Measurements from ENCODE around the gene GPATCH1.
"Not testable (repeated sequence)": the region's sequence is repeated elsewhere in the genome, so short reads cannot be mapped to it uniquely, and the experiment has no call there.

GPATCH1 gene, protein sequence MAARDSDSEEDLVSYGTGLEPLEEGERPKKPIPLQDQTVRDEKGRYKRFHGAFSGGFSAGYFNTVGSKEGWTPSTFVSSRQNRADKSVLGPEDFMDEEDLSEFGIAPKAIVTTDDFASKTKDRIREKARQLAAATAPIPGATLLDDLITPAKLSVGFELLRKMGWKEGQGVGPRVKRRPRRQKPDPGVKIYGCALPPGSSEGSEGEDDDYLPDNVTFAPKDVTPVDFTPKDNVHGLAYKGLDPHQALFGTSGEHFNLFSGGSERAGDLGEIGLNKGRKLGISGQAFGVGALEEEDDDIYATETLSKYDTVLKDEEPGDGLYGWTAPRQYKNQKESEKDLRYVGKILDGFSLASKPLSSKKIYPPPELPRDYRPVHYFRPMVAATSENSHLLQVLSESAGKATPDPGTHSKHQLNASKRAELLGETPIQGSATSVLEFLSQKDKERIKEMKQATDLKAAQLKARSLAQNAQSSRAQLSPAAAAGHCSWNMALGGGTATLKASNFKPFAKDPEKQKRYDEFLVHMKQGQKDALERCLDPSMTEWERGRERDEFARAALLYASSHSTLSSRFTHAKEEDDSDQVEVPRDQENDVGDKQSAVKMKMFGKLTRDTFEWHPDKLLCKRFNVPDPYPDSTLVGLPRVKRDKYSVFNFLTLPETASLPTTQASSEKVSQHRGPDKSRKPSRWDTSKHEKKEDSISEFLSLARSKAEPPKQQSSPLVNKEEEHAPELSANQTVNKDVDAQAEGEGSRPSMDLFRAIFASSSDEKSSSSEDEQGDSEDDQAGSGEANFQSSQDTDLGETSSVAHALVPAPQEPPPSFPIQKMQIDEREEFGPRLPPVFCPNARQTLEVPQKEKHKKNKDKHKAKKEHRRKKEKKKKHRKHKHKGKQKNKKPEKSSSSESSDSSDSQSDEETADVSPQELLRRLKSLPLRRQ

GRCh38 chr19:33080761-33081681 is at the start of gene GPATCH1:
TSS of gene GPATCH1 (plus strand) at chr19:33081181. CDS start at chr19:33081194, 13 bp downstream.
- DNase-seq = peak; percentile 88

- DNase-seq = no peak
Measured at GRCh38 chr19:33032218-33032781, 48.7 kb upstream of the GPATCH1 start.

DNA sequence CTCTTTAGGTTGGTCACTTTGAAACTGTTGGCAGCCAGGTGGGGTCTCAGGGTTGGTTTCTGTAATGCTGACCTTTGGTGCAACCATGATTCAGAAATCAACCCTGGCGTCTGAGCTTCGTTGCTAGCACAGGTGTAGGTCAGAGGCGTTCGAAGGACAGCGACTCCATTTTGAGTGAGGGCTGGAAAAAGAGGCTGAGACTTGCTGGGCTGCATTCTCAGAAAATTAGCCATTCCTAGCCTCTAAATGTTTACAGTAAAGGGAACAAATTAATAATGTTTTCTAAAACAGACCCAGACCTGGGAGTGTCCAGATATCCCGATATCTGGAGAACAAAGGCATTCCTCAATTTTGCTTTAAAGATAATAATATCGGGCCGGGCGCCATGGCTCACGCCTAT is 45.5 kb upstream of the GPATCH1 start:
- no peak for DNase-seq

DNA sequence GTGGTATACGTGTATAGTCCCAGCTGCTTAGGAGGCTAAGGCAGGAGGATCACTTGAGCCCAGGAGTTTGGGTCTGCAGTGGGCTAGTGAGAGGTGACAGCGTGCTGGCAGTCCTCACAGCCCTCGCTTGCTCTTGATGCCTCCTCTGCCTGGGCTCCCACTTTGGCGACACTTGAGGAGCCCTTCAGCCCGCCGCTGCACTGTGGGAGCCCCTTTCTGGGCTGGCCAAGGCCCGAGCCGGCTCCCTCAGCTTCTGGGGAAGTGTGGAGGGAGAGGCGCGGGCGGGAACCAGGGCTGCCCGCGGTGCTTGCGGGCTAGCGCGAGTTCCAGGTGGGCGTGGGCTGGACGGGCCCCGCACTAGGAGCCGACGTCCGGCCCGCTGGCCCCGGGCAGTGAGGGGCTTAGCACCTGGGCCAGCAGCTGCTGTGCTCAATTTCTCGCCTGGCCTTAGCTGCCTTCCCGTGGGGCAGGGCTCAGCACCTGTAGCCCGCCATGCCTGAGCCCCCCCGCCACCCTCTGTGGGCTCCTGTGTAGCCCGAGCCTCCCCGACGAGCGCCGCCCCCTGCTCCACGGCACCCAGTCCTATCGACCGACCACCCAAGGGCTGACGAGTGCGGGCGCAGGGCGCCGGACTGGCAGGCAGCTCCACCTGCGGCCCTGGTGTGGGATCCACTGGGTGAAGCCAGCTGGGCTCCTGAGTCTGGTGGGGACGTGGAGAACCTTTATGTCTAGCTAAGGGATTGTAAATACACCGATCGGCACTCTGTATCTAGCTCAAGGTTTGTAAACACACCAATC is 44.4 kb upstream of the GPATCH1 start:
- not testable (repeated sequence) for DNase-seq

DNA sequence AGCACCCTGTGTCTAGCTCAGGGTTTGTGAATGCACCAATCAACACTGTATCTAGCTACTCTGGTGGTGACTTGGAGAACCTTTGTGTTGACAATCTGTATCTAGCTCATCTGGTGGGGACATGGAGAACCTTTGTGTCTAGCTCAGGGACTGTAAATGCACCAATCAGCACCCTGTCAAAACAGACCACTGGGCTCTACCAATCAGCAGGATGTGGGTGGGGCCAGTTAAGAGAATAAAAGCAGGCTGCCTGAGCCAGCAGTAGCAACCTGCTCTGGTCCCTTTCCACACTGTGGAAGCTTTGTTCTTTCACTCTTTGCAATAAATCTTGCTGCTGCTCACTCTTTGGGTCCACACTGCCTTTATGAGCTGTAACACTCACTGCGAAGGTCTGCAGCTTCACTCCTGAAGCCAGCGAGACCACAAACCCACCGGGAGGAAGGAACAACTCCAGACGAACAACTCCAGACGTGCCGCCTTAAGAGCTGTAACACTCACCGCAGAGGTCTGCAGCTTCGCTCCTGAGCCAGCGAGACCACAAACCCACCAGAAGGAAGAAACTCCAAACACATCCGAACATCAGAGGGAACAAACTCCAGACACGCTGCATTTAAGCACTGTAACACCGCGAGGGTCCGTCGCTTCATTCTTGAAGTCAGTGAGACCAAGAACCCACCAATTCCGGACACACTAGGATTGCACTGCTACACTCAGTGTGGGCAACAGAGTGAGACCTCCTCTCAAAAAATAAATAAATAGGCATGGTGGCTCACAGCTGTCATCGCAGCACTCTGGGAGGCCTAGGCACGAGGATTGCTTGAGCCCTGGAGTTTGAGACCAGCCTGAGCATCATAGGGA is 43.6 kb upstream of the GPATCH1 start:
- peak; percentile 32 for DNase-seq

- DNase-seq = no peak
Measured at GRCh38 chr19:33039108-33039599, 41.8 kb upstream of the GPATCH1 start.

- DNase-seq = no peak
Measured at GRCh38 chr19:33039815-33040214, 41.2 kb upstream of the GPATCH1 start.

GRCh38 chr19:33040994-33041827 is 39.8 kb upstream of the GPATCH1 start:
- no peak for DNase-seq

DNA sequence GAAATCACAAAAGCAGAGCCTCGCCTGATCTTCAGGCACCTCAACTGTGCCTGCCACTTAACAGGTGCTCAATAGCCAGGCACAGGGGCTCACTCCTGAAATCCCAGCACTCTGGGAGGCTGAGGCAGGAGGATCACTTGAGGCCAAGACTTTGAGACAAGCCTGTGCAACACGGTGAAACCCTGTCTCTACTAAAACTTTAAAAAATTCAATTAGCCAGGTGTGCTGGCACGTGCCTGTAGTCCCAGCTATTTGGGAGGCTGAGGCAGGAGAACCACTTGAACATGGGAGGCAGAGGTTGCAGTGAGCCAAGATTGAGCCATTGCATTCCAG is 39.2 kb upstream of the GPATCH1 start:
- DNase-seq = not testable (repeated sequence)

DNA sequence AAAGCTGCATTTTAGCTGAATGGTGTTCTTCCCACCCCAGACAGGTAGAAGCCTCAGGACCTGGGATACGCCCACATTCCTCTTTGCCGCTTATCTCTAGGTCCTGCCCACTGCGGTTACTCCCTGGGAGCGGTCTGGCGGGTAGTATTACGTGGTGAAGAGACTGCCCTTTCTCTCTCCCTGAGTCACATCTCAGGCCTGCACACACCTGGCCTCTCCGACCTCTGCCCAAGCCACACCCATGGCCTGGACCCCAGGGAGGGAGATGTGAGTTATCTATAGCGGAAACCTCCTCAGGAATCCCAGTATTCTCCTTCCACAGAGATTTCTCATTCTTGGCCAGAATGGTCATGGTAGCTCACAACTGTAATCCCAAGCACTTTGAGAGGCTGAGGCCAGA is 33.6 kb upstream of the GPATCH1 start:
- no peak for DNase-seq

- DNase-seq = no peak
Measured at GRCh38 chr19:33048806-33049676, 31.9 kb upstream of the GPATCH1 start.

GRCh38 chr19:33050110-33050509 is 30.9 kb upstream of the GPATCH1 start:
- DNase-seq = no peak

GRCh38 chr19:33052352-33052972 is 28.5 kb upstream of the GPATCH1 start:
- DNase-seq = no peak

DNA sequence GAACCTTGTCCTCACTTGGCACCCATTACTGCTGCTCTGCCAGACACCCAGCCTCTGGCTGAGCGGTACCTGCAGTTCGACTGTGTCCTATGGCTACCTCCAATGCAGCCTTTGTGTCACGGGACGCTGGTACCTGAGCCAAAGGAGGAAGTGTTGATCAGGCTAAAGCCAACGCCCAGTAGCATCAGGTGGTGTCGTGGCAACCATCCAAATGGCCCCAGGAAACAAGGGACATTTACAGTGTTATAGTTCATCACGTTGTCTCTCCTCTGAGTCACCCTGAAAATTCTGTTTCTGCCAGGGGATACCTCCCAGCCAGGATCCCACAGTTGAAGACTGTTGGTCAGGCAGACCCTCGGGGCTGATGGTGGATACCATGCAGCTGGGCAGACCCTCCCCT is 26.4 kb upstream of the GPATCH1 start:
- no peak for DNase-seq

DNA sequence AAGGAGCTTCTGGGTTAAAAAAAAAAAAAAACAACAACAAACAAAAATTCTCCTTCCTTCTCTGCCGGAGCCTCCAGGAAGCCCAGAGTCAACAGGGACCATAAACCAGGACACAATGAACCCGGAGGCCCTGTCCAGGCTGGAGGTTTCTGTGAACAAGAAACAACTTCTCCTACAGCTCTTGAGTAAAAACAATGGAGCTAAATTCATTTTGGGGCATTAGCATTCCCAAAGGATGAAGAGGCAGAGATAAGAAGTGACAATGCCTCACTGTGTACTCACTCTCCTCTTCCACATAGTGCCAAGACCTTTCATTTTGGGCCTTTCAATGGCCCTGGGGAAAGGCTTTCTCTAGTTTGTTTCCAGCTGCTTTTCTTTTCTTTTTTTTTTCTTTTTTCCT is 25.3 kb upstream of the GPATCH1 start:
- DNase-seq = no peak

DNA sequence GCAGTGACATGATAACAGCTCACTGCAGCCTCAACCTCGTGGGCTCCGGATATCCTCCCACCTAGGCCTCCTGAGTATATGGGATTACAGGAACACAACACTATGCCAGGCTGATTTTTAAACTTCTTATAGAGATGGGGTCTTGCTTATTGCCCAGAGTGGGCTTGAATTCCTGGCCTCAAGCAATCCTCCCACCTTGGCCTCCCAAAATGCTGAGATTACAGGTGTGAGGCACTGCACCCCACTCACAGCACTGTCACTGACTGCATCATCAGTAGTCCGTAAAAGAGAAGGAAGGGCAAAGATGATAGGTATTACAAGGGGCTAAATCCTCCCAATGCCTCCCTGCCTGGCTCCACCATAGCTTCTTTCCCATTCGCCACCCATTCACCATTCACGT is 20.4 kb upstream of the GPATCH1 start:
- no peak for DNase-seq

GRCh38 chr19:33062902-33063301 is 18.1 kb upstream of the GPATCH1 start:
- no peak for DNase-seq

- DNase-seq = no peak
Measured at GRCh38 chr19:33063356-33063752, 17.6 kb upstream of the GPATCH1 start.

All from CD4-positive, alpha-beta T cell treated with Interleukin-21 for 1 hour (primary cell).